Ovary (tissue), 9 donors: ENCODE results near the gene FUS. TPM values are rescaled to one million over a fixed set of nuclear protein-coding genes. Genes with fewer than 3 reads are reported as not detected.

Experiments
- DNase-seq, 5 donors: peaks; one replicate each; pipeline ENCODE4 v3.0.0-alpha.2; 2019 to 2020
- H3K27ac ChIP-seq, 2 donors: fragments of 200-600 bp; one replicate each; pipeline versions ENCODE4 v1.5.1 to v1.8.0; 2019 to 2022
- H3K27me3 ChIP-seq: fragments of 200-600 bp; one replicate; pipeline ENCODE4 v1.8.0; 2022
- H3K36me3 ChIP-seq: fragments of 200-600 bp; sonication (generic); one replicate; pipeline ENCODE4 v1.5.1; 2019
- H3K4me1 ChIP-seq: one replicate; pipeline ENCODE4 v1.8.1; 2013; ENCODE audit warnings: mild to moderate bottlenecking, moderate library complexity; ENCODE audit not compliant: insufficient read depth
- H3K4me3 ChIP-seq: fragments of 200-600 bp; sonication (generic); one replicate; pipeline ENCODE4 v1.5.1; 2017
- H3K9me3 ChIP-seq, 2 donors: fragments of 200-600 bp in 1 of 2; sonication (generic) in 1 of 2; one replicate each; pipeline versions ENCODE4 v1.5.1 to v1.8.1; 2013 to 2019; ENCODE audit warnings: mild to moderate bottlenecking in 1 of 2, moderate library complexity in 1 of 2
- CTCF ChIP-seq, 3 donors: fragments of 450-650 bp in 2 of 3; fragments of 200-600 bp in 1 of 3; IDR thresholded peaks; one replicate each; pipeline versions ENCODE4 v1.5.1 to v1.8.0; 2016 to 2022; ENCODE audit warnings: antibody characterized with exemption in 3 of 3, mild to moderate bottlenecking in 1 of 3
- EP300 ChIP-seq: sonication (generic); formaldehyde crosslinking; IDR thresholded peaks from one replicate; pipeline ENCODE4 v1.6.1; 2017; ENCODE audit warnings: antibody characterized with exemption
- POLR2A ChIP-seq: fragments of 450-650 bp; IDR thresholded peaks from one replicate; pipeline ENCODE4 v1.6.1; 2017; ENCODE audit warnings: antibody characterized with exemption, mild to moderate bottlenecking, moderate library complexity
- WGBS, 3 donors: extraction: QIAGEN DNeasy Blood & Tissue Kit in 1 of 3; methylation state at CpG; one replicate each; pipeline versions ENCODE4 v1.1.5 to v1.1.7; 2013 to 2017; 5-methylcytosine and 5-hydroxymethylcytosine counted together
- intact Hi-C, 4 donors: fragments of 100-400 bp; cut with DNase I; formaldehyde crosslinking; loops; one replicate each; pipeline versions ENCODE4 v1.11.0 to v1.15.1; 2022 to 2023
- polyA plus RNA-seq, 2 donors: library from polyadenylated mRNA; stranded (reverse); fragments of 200-250 nt in 1 of 2; fragments of 350-450 nt in 1 of 2; fragmentation: Illumina TruSeq in 1 of 2; extraction: RNeasy Lipid Tissue Mini Kit (QIAGEN cat#74804) in 1 of 2; gene quantifications; one replicate each; pipeline ENCODE4 v1.2.3, GENCODE V29; 2013 to 2014
- total RNA-seq, 7 donors: library from RNA; depleted of rRNA in 2 of 7; stranded (reverse); fragments of >200 nt in 2 of 7; fragmentation: NEBNext Ultra II Directional in 3 of 7; extraction: Animal tissue kit (Norgen Biotek cat#: 25700) in 3 of 7; gene quantifications; one replicate each; pipeline versions ENCODE4 v1.1.0 to v1.2.4, GENCODE V29; 2016 to 2023
- donor health status: DM: no; HTN: no; CAD: no; lungs with moderate emphysema.
- donor health status: DM: no; HTN: no; CAD: no.
- donor health status: Bipolar disorder and iron deficiency.
- donor health status: DM: yes; HTN: yes; CAD: no.
- donor health status: DM: no; HTN: no; CAD: no.
- donor health status: DM: yes; HTN: yes; CAD: no.

FUS gene
- total and polyA plus RNA-seq, 9 donors, result 62.2 to 469 (median 355) TPM

DNA sequence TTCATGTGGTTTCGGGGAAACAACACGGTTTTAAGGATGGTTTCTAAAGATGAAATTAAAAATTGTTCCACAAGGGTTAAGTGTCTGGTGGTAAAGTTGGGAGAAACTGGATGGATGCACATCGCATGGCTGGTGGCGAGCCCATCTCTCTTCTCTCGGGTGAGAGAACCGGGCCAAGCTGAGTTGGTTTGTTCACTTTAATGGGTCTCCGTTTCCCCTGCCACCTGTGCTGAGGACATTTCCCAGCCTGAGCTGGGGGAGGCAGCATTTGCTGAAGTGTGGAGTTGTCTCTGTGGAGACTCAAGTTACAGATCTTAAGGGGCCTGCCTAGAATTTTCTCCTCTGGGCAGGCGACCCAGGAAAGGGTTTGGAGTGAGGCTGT lies 7.9 kb downstream of the FUS start:
- no peak for TF ChIP-seq CTCF (IDR thresholded peaks at IDR 0.05)
- TF ChIP-seq POLR2A, result no peak
- TF ChIP-seq EP300, result no peak
- no peaks in the 10 kb centered on the region for H3K36me3 ChIP-seq

GRCh38 chr16:31188450-31189411 lies 8.8 kb downstream of the FUS start:
- no peak overlapping the region for H3K4me3 ChIP-seq
- H3K4me1 ChIP-seq, result peaks cover 3% of the 10 kb centered on the region
- no peaks in the 10 kb centered on the region for H3K36me3 ChIP-seq
- WGBS, 3 donors, result 77 to 83% (median 78%) methylated on average over 3 of the region's 3 CpGs
- H3K27ac ChIP-seq, result no peak overlapping the region
- DNase-seq, result no peak
- H3K27me3 ChIP-seq, result no peaks in the 10 kb centered on the region
- TF ChIP-seq CTCF (IDR thresholded peaks at IDR 0.05) (no peak), EP300 (no peak), POLR2A (no peak)
- intact Hi-C loops, result loop anchor here in 2 of 4 donors (10.0 kb wide), 5 partner anchors 54 to 516 kb away; partner anchors contain the start of genes PRSS53 (in 1 of the 2) and PRSS8 (in 1 of the 2)
- H3K9me3 ChIP-seq, result no peaks in the 10 kb centered on the region

More for the DNA sequence above, 7.9 kb downstream of the FUS start:
- Histone ChIP-seq H3K9me3 (no peaks in the 10 kb centered on the region), H3K4me1 (peaks cover 6% of the 10 kb centered on the region), H3K4me3 (no peak overlapping the region), H3K27me3 (no peaks in the 10 kb centered on the region), H3K27ac (no peak overlapping the region)
- 77 to 83% (median 78%) methylated on average over 8 of the region's 8 CpGs for WGBS, 3 donors
- intact Hi-C loops, result loop anchor here in 2 of 4 donors (10.0 kb wide), 5 partner anchors 53 to 517 kb away; partner anchors contain the start of genes PRSS53 (in 1 of the 2) and PRSS8 (in 1 of the 2)
- no peak for DNase-seq

DNA sequence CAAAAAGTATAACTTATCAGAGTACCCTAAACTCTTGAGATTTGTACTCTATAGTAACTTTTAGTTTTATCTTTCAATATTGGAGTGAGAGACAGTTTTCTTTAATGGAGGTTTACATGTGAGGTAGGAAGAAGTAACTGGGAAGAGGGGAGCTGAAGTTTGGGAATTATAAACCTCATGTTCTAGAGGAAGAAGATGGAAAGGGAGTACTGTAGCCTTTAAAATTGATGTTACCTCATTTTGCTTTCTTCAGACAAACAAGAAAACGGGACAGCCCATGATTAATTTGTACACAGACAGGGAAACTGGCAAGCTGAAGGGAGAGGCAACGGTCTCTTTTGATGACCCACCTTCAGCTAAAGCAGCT lies 9.5 kb downstream of the FUS start:
- no peaks in the 10 kb centered on the region for H3K27me3 ChIP-seq
- H3K4me3 ChIP-seq, result no peak overlapping the region
- no peaks in the 10 kb centered on the region for H3K9me3 ChIP-seq
- peaks cover 2% of the 10 kb centered on the region for H3K4me1 ChIP-seq
- WGBS, 3 donors, result 75 to 83% (median 76%) methylated on average over 2 of the region's 2 CpGs
- TF ChIP-seq POLR2A (no peak), CTCF (IDR thresholded peaks at IDR 0.05) (no peak), EP300 (no peak)
- no peak for DNase-seq
- no peaks in the 10 kb centered on the region for H3K36me3 ChIP-seq
- intact Hi-C loops, result loop anchor here in 2 of 4 donors (10.0 kb wide), 5 partner anchors 55 to 515 kb away; partner anchors contain the start of genes PRSS53 (in 1 of the 2) and PRSS8 (in 1 of the 2)
- no peak overlapping the region for H3K27ac ChIP-seq

GRCh38 chr16:31190061-31190460 lies 10.1 kb downstream of the FUS start:
- intact Hi-C loops, result loop anchor here in 1 of 4 donors (10.0 kb wide), 1 partner anchor 325 kb away; no protein-coding TSS in a partner anchor
- H3K9me3 ChIP-seq, result no peaks in the 10 kb centered on the region
- no peaks in the 10 kb centered on the region for H3K27me3 ChIP-seq
- TF ChIP-seq POLR2A (no peak), EP300 (no peak), CTCF (IDR thresholded peaks at IDR 0.05) (no peak)
- DNase-seq, result no peak
- H3K27ac ChIP-seq, result no peak overlapping the region
- 88 to 92% (median 92%) methylated on average over 12 of the region's 12 CpGs for WGBS, 3 donors
- H3K4me1 ChIP-seq, result peaks cover under 1% of the 10 kb centered on the region
- H3K4me3 ChIP-seq, result no peak overlapping the region
- no peaks in the 10 kb centered on the region for H3K36me3 ChIP-seq
